ENCODE results near the gene CARF.
"Not testable (repeated sequence)": the region's sequence is repeated elsewhere in the genome, so short reads cannot be mapped to it uniquely, and the experiment has no call there.

GRCh38 chr2:202912342-202913201, 497 bp downstream of the CARF start:
- not testable (repeated sequence) for TF ChIP-seq CTCF (IDR thresholded peaks at IDR 0.05; ENCODE audit: poor library complexity, severe bottlenecking); SMC3 (conservative IDR thresholded peaks at IDR 0.05; ENCODE audit: poor library complexity); POLR2AphosphoS5 (IDR thresholded peaks at IDR 0.05); REST (IDR thresholded peaks at IDR 0.05; ENCODE audit: borderline replicate concordance); EZH2 (IDR thresholded peaks at IDR 0.05; ENCODE audit: borderline replicate concordance, insufficient read depth, low read length, poor library complexity, severe bottlenecking); RAD21 (conservative IDR thresholded peaks at IDR 0.05)
